A549 (cell line): ENCODE results near the gene IPO9.

Experiments
- CBX2 ChIP-seq: fragments of 200-600 bp; sonication (generic); IDR thresholded peaks from 2 replicates; pipeline ENCODE4 v1.6.1; 2016; ENCODE audit warnings: low read depth, mild to moderate bottlenecking, borderline replicate concordance
- CTCF ChIP-seq: fragments of >200 bp; sonication (Bioruptor Twin); formaldehyde crosslinking; IDR thresholded peaks from 3 replicates; pipeline ENCODE4 v1.5.1; 2016
- HDAC2 ChIP-seq: fragments of 200-600 bp; sonication (generic); IDR thresholded peaks from 2 replicates; pipeline ENCODE4 v1.6.1; 2016
- JUN ChIP-seq, 2 experiments: fragments of >200 bp; sonication (Bioruptor Twin); formaldehyde crosslinking; IDR thresholded peaks; 2 replicates in 1 of 2; 3 replicates in 1 of 2; pipeline ENCODE4 v1.6.1; 2016 to 2017
- MAFK ChIP-seq: fragments of 450-650 bp; IDR thresholded peaks from 2 replicates; pipeline ENCODE4 v1.6.1; 2014; ENCODE audit not compliant: partially characterized antibody
- POLR2A ChIP-seq: IDR thresholded peaks from 2 replicates; pipeline ENCODE4 v1.6.1; 2012; ENCODE audit warnings: mild to moderate bottlenecking, low read length
- RFX5 ChIP-seq: fragments of 450-650 bp; IDR thresholded peaks from 2 replicates; pipeline ENCODE4 v1.7.1; 2014; ENCODE audit warnings: antibody characterized with exemption, mild to moderate bottlenecking, moderate library complexity

GRCh38 chr1:201809876-201810275 is 19.1 kb upstream of the IPO9 start:
- TF ChIP-seq RFX5 (no peak), CTCF (no peak), POLR2A (no peak), JUN (IDR thresholded peaks at IDR 0.05) (no peak), HDAC2 (no peak), CBX2 (no peak), MAFK (no peak)
